SK-N-DZ (cell line): Measurements from ENCODE around the gene RNH1. TPM values are rescaled to one million over a fixed set of nuclear protein-coding genes. Genes with fewer than 3 reads are reported as not detected.

ENCODE experiments used
- DNase-seq: peaks from one replicate; pipeline ENCODE4 v3.0.0-alpha.2; 2015; ENCODE audit warnings: low spot score
- polyA plus RNA-seq, 2 experiments: library from polyadenylated mRNA; depleted of rRNA; stranded (reverse); fragments of >200 nt; gene quantifications; 2 replicates each; pipeline ENCODE4 v1.2.3, GENCODE V29; 2014

The RNH1 gene
- 83.8 and 94.1 TPM in 2 replicates for polyA plus RNA-seq (2014; cell fraction: cytosol; rRNA removed)
- polyA plus RNA-seq (2014; cell fraction: nucleus; rRNA removed) = 105 and 120 TPM in 2 replicates

DNA sequence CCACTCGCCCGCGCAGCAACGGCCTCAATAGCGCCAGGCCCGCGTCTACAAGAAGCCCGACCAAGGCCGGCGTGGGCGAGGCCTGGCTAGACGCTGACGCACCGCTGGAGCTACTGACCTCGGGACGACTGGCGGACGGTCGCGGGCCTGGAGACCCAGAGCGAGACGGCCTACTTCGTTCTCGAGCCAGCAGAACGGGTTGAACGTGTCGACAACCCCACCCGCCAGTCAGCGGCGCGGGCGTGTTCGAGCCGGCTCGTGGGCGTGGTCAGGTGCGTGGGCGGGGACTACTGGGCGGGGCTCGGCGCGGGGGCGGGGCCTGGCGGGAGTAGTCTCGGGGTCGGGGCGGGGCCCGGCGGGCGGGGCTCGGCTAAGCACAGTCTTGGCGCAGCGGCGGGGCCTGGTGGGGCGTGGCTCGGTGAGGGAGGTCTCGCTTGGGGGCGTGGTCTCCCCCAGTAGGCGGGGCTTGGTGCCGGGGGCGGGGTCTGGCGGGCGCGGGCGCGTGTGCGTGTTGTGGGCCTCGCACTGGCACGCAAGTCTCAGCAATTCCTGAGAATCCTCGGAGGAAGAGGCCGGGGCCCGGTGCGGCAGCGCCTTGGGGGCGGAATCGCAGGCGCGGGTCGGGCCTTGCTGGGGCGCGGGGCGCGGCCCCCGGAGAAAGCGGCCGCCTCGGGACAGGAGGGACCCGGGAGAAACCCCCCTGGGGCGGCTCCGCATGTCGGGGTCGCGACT lies at the start of gene RNH1:
Gene RNH1, minus strand, starts transcription at position 248 of the 732 bp plus-strand sequence. CDS start 5,080 bp downstream, outside the sequence.
- DNase-seq = peak; percentile 90

DNA sequence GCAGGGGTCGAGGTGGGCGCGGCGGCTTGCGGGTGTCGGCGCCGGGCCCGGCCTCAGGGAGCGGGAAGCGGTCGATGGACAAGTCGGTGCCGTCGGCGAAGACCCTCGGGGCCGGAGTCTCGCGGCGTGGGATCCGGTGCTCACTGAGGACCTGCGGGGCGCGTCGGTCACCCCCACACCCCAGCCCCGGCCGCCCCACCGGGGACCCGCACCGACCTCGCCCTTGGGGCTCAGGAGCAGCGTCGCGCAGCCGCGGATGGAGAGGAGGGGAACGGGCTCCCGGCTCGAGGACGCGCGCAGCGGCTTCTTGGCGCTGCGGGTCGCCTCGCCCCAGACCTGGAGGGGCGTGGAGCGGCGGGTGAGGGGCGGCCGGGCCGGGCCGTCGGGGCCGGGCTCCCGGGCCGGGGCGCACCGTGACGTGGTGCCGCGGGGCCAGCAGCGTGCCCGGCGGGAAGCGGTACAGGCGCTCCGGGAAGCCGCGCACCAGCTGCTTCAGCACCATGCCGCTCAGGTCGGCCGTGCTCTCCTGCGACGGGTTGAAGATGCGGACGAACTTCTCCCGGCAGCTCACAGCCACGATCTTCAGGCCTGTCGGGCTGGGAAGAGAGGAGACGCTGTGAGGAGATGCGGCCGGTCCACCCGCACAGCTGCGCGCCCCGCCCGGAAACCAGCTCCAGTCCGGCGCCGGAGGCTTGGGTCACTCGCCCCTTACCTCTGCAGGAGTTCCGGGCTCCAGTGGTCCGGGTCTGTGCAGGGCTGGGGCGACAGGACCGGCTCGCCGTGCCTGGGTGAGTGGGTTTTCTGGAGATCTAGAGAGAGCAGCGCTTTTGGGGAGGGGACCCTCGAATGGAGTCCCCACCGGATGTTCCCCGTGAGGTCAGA lies 49.0 kb upstream of the RNH1 start:
- DNase-seq = no peak

- no peak for DNase-seq
These were observed 48.3 kb upstream of the RNH1 start for GRCh38 chr11:555227-555779.

GRCh38 chr11:554428-555226 lies 47.6 kb upstream of the RNH1 start:
- DNase-seq = peak; percentile 78

DNA sequence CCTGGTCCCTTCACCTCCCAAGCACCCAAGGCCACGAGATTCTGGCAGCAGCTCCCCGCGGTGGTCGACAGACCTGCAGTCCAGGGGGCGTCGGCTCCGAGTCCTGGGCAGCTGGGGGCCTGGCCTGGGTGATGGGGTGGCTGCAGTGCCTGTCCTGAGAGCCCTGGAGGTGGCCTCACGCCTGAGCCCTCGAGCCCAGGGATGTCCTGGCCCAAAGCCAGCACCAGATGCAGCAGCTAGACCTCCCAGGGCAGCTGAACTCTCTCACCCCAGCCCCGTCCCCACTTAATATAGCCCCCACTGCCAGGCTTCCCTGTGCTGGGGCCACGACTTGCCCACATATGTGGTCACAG lies 46.9 kb upstream of the RNH1 start:
- no peak for DNase-seq

GRCh38 chr11:553083-553987 lies 46.3 kb upstream of the RNH1 start:
- no peak for DNase-seq

DNA sequence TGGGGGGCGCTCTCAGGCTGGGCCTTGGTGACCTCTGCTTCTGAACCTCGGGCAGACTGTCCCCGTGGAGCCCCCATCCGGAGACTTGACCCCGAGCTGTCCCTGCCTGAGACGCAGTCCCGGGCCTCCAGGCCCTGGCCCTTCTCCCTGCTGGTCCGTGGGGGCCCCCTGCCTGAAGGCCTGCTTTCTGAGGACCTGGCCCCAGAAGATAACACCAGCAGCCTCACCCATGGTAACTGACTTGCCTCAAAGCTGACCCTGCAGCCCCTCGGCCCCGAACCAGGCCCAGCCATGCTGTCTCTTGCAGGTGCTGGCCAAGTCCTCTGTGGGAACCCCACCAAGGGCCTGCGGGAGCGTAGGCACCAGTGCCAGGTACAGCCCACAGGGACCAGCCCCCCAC lies 44.6 kb upstream of the RNH1 start:
- DNase-seq = no peak

- DNase-seq = no peak
These were observed 44.1 kb upstream of the RNH1 start for GRCh38 chr11:551131-551530.

DNA sequence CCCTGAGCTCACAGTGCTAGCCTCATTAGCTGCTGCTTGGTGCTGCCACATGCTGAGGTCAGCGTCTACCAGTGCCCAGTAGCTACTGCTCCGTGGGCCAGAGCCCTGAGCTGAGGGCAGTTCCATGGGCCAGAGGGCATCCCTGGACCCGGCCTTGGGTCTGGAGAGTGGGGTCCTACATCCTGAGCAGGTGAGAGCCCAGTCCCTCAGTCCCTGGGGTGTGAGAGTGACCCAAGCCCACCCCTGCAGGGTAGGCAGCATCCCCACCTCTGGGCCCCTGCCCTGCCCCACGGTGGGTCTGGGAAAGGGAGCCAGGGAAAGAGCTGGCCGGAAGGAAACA lies 43.7 kb upstream of the RNH1 start:
- no peak for DNase-seq

- no peak for DNase-seq
These were observed 43.1 kb upstream of the RNH1 start for GRCh38 chr11:550021-550745.

DNA sequence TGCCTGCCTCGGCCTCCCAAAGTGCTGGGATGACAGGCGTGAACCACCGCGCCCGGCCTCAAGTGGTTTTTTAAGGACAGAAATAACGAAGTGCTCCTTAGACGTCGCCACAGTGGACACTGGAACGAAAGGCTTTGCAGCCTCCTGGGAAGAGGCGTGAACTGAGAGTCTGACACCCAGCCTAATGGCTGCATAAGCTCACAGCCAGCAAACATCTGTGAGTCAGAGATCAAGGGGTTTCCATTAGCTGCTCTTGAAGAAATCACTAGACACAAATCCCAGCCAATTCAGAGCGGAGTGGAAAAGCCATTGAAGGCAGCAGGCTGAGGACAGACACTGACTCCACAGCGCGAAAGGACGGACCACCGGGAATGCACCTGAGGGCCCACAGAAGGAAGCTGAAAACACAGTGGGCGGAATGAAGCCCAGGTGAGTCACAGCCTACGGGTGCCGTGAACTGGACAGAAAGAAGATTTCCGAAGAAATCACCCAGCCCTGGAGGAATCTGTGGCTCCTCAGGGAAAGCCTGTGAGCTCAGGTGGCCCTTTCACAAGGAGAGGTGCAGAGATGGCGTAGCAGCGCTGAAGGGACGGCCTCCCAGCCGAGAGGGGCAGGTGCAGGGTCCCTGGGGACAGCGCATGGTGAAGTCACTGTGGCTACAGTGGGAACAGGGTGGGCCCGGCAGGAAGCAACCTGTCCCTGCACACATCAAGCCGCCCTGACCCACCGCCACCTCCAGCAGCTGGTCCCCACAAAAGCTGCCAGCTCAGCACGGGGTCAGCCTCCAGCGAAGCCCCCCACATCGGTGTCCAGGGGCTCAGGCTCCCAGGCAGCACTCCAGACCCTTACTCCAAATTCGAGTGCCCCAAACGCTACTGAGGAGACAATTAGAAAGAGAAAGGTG lies 41.9 kb upstream of the RNH1 start:
- no peak for DNase-seq

DNA sequence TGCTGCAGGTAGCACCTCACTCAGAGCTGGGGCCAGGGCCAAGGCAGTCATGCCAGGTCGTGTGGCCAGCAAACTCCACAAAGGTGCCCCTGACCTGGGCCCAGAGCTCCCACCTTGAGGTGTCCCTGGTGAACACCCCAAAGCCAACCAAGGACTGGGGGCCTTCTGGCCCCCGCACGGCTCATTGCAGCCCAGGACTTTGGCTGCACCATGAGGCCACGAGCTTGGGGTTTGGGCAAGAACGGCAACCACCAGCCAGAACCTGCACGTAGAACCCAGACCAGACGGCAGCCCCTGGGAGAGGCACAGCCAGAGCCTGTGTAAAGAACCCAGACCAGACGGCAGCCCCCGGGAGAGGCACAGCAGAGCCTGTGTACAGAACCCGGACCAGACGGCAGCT lies 38.1 kb upstream of the RNH1 start:
- DNase-seq = no peak

DNA sequence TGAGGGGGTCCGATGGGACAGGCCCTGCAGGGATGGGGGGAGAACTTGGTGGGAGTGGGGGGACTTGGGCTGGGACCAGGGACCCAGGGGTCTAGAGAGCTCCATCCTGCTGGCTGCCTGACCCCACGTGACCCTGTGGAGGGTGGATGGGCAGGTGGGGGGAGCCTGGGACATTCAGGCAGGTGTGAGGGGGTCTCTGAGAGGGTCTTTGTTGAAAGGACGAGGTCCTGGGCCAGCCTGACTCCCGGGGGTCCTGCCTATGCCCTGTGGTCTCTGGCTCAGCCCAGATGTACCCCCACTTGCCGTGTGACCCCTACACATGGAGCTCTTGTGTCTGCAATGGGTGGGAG lies 37.8 kb upstream of the RNH1 start:
- no peak for DNase-seq

- no peak for DNase-seq
These were observed 34.4 kb upstream of the RNH1 start for GRCh38 chr11:541433-541885.

- DNase-seq = no peak
These were observed 33.8 kb upstream of the RNH1 start for GRCh38 chr11:540583-541432.

DNA sequence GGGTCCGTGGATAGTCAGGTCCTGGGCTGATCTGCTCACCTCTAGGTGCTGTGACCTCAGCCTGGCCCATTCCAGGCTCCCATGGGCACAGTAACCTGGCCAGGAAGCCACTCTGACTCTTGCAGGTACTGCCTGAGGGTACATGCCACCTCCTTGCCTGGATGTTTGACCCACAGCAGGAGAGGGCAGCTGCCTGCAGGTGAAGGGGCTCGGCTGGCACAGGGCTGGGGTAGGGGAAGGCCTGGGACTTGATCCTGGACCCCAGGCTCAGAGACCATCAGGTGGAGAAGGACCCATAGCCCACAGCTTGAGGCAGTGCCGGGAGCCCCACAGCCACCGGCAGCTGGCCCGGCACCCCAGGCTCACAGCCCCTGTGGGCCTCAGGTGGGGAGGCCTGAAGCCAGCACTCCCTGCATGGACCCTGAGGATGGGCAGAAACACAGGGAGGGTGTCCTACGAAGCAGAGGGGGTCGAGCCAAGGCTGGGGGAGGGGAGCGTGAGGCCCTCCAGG lies 33.0 kb upstream of the RNH1 start:
- DNase-seq = no peak

DNA sequence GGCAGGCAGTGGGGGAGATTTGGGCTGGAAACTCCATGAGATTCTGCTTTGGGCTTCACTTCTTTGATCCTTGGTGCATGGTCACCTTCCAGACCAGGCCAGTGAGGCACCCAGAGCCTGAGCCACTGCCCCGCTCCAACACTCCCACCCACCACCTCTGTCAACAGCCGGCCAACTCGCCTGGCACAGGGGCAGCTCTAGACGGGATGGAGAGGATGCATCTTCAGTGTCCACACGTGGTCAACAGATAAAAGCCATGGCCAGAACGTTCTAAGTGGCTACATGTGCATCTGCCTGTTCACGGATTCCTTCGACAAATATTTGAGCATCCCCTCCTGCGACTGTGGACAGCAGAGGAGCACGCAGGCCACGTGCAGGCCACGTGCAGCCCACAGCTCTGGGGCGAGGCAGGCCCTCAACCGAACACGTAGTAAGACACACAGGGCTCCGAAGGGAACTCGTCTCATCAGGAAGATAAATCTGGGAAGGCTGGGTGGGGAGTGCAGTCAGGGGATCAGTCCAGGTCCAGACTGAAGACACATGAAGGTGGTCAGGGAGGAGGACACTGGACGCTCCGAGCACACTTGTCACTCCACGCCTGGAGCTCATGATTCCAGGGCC lies 31.5 kb upstream of the RNH1 start:
- DNase-seq = no peak
